GM12892 (cell line): ENCODE data around the gene SLCO4C1.
A peak's percentile ranks its signal among the peaks of the same experiment; 100 is the strongest.

Experiments
- DNase-seq: peaks from one replicate; pipeline ENCODE4 v3.0.0; 2011; ENCODE audit not compliant: insufficient read length
- FAIRE-seq: peaks from 2 replicates; lab custom pipeline; 2011; peaks lifted over from hg19 to GRCh38; lab: Jason Lieb, UNC
- POLR2A ChIP-seq: IDR thresholded peaks from 2 replicates; pipeline ENCODE4 v1.6.1; 2011; ENCODE audit warnings: low read depth, low read length, control low read depth
- POLR2AphosphoS5 ChIP-seq: IDR thresholded peaks from 2 replicates; pipeline ENCODE4 v1.6.1; 2011; ENCODE audit warnings: low read depth, low read length, control low read depth
- TAF1 ChIP-seq: IDR thresholded peaks from 2 replicates; pipeline ENCODE4 v1.6.1; 2011; ENCODE audit warnings: low read depth, mild to moderate bottlenecking, control low read depth, low read length, borderline replicate concordance

SLCO4C1 gene

GRCh38 chr5:102295534-102296177 lies 428 bp downstream of the SLCO4C1 start:
- DNase-seq (peak; percentile 3), FAIRE-seq (no peak)
- TF ChIP-seq TAF1 (no peak), POLR2AphosphoS5 (no peak), POLR2A (no peak)

- FAIRE-seq (peak; percentile 36), DNase-seq (no peak)
- no peak for TF ChIP-seq TAF1
- TF ChIP-seq POLR2AphosphoS5: no peak
Observed at GRCh38 chr5:102294886-102295395, 1.1 kb downstream of the SLCO4C1 start.

- no peak for DNase-seq
- no peak for TF ChIP-seq TAF1
- no peak for TF ChIP-seq POLR2A
- TF ChIP-seq POLR2AphosphoS5: no peak
- FAIRE-seq: no peak
Observed at GRCh38 chr5:102290004-102290403, 6.1 kb downstream of the SLCO4C1 start.

GRCh38 chr5:102289251-102289899 lies 6.7 kb downstream of the SLCO4C1 start:
- peak; percentile 5 for FAIRE-seq
- TF ChIP-seq TAF1 (no peak), POLR2A (no peak), POLR2AphosphoS5 (no peak)
- no peak for DNase-seq

GRCh38 chr5:102288630-102289029 lies 7.5 kb downstream of the SLCO4C1 start:
- DNase-seq: no peak
- TF ChIP-seq TAF1 (no peak), POLR2A (no peak), POLR2AphosphoS5 (no peak)
- FAIRE-seq: no peak

- DNase-seq: no peak
- no peak for TF ChIP-seq POLR2AphosphoS5
- no peak for TF ChIP-seq TAF1
- TF ChIP-seq POLR2A: no peak
- no peak for FAIRE-seq
Observed at GRCh38 chr5:102286476-102286875, 9.6 kb downstream of the SLCO4C1 start.

- DNase-seq: no peak
- FAIRE-seq: no peak
- TF ChIP-seq POLR2A: no peak
- no peak for TF ChIP-seq TAF1
- TF ChIP-seq POLR2AphosphoS5: no peak
Observed at GRCh38 chr5:102283102-102283797, 12.8 kb downstream of the SLCO4C1 start.

- TF ChIP-seq TAF1 (no peak), POLR2AphosphoS5 (no peak), POLR2A (no peak)
- FAIRE-seq: no peak
Observed at GRCh38 chr5:102279711-102280110, 16.4 kb downstream of the SLCO4C1 start.

GRCh38 chr5:102278231-102278630 lies 17.9 kb downstream of the SLCO4C1 start:
- FAIRE-seq: peak; percentile 51
- TF ChIP-seq TAF1 (no peak), POLR2A (no peak), POLR2AphosphoS5 (no peak)
- DNase-seq: no peak

More at GRCh38 chr5:102279711-102280110, 16.4 kb downstream of the SLCO4C1 start:
- DNase-seq: no peak

GRCh38 chr5:102277144-102277543 lies 18.9 kb downstream of the SLCO4C1 start:
- DNase-seq (no peak), FAIRE-seq (no peak)
- TF ChIP-seq TAF1: no peak
- TF ChIP-seq POLR2A: no peak
- TF ChIP-seq POLR2AphosphoS5: no peak

- FAIRE-seq (no peak), DNase-seq (no peak)
- TF ChIP-seq POLR2A (no peak), TAF1 (no peak), POLR2AphosphoS5 (no peak)
Observed at GRCh38 chr5:102271759-102272158, 24.3 kb downstream of the SLCO4C1 start.

GRCh38 chr5:102270036-102270435 lies 26.0 kb downstream of the SLCO4C1 start:
- FAIRE-seq (no peak), DNase-seq (no peak)
- TF ChIP-seq POLR2A (no peak), POLR2AphosphoS5 (no peak), TAF1 (no peak)
